SHP77 treated with DMSO at 0.1 percent for 48 hours (cell line): Measurements from ENCODE around the gene C1QTNF9.
"Not testable (repeated sequence)": the region's sequence is repeated elsewhere in the genome, so short reads cannot be mapped to it uniquely, and the experiment has no call there.

Experiments used
- DNase-seq: peaks from one replicate; lab custom pipeline; 2025; lab: John Stamatoyannopoulos, UW

Gene C1QTNF9

GRCh38 chr13:24362435-24362952, 53.1 kb downstream of the C1QTNF9 start:
- DNase-seq, result no peak

GRCh38 chr13:24365191-24365590, 55.8 kb downstream of the C1QTNF9 start:
- no peak for DNase-seq

DNA sequence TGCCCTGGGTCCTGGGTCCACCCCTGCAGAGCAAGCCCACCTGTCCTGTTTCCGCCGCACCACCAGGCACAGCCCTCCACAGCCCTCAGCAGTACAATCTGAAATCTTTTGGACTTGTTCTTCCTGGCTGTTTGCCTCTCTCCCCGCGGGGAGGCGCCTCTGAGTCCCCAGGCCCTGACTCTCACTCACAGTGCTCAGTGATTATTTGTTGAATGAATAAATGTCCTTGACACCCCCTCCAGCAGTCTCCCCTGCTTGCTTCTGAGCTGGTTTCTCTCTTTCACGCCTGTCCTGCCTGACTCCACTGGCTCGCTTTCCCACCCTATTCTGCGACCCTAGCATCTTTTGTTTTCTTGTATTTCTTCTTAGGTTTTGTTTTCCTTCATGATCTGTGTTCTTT, 56.9 kb downstream of the C1QTNF9 start:
- not testable (repeated sequence) for DNase-seq

GRCh38 chr13:24371273-24371672, 61.9 kb downstream of the C1QTNF9 start:
- DNase-seq, result not testable (repeated sequence)
